Measurements from ENCODE around the gene TRIB2.

- no peak for TF ChIP-seq POLR2A (IDR thresholded peaks at IDR 0.05)
- no peak for TF ChIP-seq CTCF (IDR thresholded peaks at IDR 0.05)
- no peak for TF ChIP-seq EP300 (IDR thresholded peaks at IDR 0.05)
- TF ChIP-seq POLR2AphosphoS5 (IDR thresholded peaks at IDR 0.05), result no peak
Measured at GRCh38 chr2:12739721-12740254, 23.1 kb downstream of the TRIB2 start.
